HG02943 (cell line): ENCODE measurements around the gene OGFR.

Experiments
- ATAC-seq: cut with Tn5 transposase; IDR thresholded peaks from one replicate; pipeline ENCODE4 v1.9.1; 2021; ENCODE audit warnings: mild to moderate bottlenecking, low read depth, moderate library complexity; ENCODE audit not compliant: unreplicated experiment

Gene OGFR

DNA sequence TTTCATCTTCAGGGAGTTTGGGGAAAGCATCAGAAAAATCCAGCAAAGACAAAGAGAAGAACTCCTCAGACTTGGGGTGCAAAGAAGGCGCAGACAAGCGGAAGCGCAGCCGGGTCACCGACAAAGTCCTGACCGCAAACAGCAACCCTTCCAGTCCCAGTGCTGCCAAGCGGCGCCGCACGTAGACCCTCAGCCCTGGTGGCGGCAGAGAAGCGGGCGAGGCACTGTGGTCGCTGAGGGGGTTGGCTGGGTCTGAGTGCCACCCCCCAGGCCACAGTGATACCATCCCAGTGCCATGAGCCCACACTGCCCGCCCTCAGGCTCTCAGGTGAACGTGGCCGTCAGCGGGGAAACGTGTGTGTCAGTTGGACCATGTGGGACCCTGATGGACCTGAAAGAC is 5.2 kb upstream of the OGFR start:
- ATAC-seq, result no peak

DNA sequence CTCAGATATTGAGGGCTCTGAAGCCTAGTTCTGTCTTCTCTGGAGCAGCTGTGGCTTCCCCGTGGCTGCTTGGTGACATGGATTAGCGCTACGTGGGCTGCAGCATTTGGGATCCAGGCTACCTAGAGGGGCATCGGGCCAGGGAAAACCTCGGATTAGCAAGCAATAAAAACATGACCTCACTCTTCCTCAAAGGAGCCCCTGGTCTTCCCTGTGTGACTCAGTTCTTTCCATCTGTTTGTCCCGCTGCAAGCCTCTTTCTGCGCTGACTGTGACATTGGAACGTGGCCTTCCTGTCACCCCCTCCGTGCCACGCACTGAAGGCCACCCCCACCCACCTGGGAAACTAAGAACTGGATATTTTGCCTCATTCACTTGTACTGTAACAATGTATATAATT is 4.8 kb upstream of the OGFR start:
- no peak for ATAC-seq

DNA sequence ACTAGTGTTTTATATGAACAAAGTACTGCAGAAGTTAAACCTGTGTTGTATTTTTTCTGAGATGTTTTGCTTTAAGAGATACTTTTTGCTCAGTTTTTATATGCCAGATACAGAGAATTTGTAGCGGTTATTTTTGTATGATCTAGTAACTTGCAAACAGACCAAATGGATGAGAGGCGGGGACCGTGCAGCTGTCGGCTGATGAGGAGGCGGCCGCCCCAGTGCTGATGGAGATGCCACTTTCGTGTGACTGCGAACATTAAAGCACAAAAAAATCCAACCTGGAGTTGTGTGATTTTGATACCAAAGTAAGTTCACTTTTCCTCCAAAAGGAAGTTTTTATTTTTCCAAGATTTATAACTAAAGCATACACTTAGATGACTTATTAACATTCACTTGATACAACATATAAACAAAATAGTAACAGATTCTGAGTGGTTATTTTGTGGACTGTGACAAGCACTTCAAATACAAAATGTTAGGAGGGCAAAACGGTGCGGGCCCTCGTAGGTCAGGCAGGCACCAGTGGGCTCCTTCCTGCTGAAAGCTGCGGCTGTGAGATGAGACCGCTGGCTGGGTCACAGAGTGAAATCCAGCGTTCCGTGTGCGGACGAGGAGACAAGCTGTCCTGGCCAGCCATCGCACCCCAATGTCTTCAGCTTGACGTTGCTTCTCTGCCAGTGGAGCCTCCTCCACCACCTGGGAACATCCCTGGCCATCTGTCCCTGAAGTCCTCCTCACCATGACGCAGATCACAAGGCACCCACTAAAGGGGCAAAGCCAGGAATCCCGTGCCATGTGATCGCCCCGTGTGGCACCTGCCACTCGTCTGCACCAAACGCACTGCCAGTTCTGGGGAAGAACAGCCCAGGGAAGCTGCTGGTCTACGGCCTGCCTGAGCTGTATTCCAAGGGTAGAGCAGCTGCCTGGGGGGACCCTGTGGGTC is 4.0 kb upstream of the OGFR start:
- ATAC-seq, result no peak

DNA sequence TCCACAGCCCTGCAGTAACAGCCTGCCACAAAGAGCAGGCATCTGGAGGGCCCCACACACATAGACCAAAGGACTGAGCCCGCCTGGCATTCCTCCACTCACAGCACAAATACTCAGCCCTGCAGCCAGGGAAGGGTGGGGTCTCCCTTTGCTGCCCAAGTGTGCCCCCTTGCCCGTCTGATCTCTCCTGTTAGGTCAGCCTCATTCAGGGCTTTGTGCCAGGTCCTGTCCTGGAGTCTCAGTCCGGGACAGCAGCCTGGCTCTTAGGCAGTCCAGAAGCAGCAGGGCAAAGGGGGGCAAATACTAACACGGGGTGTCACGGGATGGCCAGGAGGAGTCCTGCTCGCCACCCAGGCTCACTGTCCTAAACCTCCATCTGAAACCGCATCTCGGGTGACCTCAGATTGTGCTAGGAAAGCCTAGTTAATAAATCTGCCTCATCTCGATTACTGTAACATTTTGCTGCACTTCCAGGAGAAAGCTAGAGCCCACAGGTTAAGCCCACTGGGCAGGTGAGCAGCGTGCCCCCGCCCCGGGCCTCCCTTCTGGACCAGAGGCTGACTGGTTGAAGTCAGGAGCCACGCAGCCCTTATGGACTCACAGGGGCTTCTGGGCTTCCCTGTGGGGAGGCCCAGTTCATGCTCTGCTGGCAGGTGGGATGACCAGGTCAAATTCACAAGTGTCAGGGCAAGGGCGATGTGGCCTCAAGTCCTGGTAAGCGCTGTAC is 3.2 kb upstream of the OGFR start:
- ATAC-seq, result no peak

DNA sequence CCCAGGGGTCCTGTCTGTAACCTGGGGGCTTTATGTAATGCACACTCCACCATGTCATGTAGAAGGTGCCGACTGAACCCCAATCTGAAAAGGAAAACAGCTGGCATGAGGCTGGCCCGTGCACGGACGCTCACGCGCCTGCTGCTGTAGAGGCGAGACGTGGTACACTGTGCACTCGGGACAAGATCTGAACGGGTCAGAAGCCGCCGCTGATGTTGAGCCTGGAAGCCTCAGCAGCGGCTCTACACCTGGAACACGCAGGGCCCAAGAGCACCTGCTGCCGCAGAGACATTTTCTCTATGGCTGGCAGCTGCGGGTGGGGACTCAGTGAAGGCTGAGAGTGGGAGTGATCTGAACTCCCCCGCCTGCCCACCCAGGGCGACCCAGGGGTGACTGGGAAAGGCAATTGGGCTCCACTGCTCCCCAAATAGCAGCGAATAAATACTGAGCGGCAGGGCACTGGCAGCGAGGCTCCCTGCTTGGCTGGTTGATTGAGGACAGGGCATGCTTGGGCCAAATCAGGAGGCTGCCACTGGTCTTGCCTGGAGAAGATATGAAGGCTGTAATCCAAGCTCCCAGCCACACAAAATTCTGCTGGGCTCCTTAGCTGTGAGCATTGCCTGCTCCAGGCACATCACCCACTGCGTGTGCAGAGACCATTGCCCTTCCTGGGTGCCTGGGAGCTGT is 2.5 kb upstream of the OGFR start:
- no peak for ATAC-seq

DNA sequence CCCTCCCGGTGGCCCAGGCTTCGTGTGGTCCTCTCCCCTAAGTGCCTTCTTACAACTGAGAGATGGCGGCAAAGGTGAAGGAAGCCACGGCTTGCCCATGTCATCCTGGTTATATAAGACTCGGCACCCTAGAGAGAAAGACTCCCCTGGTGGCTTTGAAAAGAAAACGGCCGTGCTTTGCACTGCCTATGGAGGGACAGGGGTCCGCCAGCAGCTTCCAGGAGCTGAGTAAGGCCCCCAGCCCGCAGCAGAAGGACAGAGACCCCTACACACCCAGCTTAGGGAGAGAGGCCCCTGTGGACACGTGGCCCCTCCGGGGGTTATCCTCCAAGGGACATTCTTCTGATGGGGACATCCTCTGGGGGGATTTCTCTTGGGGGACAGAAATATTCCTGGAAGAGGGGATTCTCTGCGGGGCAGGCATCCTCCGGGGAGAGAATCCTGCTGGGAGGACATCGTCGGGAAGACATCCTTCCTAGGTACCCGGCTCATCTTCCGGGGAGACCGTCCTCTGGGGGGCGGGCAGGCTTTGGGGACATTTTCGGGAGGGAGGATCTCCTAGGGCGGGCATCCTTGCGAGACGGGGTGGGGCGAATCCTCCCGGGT is 511 bp upstream of the OGFR start:
- ATAC-seq, result no peak

DNA sequence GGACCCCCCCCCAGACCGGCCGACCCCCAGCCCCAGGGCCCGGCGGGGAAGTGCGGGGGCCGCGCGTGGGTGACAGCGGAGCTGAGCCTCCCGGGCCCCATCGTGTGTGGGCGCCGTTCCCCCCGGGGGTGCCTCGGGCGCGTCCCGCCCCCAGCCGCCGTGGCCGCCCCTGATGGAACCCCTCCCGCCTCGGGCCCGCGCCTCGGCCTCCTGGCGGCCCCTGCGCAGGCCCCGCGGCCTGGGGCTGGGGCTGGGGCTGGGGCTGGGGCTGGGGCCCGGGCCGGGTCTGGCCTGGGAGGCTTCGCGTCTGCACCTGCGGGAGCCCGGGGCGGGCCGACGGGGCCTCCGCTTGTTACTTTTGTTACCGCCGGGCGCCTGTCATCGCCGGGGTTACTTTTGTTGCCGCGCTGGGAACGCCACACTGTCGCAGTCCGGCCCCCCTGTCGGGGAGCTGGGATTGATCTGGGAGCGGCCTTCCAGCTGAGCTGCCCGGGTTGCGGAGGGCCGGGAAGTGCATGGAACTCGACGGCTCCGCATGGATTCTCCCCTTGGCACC is 598 bp downstream of the OGFR start:
- no peak for ATAC-seq

DNA sequence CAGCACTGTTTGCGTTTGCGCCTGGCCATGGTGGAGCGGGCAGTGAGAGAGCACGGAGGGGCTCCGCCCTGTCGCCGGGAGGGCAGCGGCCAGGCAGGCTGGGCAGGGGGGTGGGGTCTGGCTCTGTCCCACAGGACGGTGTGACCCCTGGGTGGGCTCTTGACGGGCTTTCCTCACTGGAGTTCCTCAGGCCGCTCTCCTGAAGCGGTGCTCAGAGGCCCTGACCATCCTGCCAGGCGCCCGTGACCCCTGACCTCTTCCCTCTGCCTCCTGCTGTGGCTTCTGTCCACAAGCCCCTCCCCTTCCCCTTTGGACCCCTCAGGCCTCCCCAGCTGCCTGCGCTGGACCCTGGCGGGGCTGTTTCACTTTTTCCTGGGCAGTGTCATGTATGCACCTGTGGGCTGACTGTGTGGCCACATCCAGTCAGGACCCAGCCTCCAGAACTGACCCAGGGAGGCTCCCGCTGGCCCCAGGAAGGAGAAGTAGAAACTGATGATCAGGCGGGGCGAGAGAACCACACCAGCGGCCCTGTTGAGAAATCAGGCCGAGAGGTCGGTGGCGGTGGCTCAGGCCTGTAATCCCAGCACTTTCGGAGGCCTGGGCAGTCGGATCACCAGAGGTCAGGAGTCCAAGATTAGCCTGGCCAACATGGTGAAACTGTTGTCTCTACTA is 1.2 kb downstream of the OGFR start:
- no peak for ATAC-seq

DNA sequence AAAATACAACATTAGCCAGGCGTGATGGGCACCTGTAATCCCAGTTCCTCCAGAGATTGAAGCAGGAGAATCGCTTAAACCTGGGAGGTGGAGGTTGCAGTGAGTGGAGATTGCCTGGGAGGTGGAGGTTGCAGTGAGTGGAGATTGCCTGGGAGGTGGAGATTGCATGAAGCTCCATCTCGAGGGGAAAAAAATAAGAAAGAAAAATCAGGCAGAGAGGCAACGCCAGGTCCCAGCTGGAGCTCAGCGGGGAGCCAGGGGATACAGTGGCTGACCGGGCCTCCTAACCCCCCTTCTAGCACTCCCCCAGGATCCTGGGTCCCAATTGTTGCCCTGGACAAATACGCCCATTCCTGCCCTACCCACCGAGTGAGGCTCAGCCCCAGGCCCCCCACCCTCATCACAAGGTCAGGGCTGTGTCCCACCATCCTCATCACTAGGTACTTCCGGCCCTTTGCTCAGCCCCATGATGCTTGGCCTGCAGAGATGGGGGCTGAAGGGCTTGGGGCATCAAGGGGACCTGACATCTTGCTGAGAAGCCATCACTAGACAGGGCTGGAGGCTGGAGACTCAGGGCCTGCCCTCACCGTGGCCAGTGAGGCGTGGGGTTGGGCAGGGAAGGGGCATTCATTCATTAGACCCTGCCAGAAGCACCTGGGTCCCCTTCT is 1.9 kb downstream of the OGFR start:
- ATAC-seq, result no peak

DNA sequence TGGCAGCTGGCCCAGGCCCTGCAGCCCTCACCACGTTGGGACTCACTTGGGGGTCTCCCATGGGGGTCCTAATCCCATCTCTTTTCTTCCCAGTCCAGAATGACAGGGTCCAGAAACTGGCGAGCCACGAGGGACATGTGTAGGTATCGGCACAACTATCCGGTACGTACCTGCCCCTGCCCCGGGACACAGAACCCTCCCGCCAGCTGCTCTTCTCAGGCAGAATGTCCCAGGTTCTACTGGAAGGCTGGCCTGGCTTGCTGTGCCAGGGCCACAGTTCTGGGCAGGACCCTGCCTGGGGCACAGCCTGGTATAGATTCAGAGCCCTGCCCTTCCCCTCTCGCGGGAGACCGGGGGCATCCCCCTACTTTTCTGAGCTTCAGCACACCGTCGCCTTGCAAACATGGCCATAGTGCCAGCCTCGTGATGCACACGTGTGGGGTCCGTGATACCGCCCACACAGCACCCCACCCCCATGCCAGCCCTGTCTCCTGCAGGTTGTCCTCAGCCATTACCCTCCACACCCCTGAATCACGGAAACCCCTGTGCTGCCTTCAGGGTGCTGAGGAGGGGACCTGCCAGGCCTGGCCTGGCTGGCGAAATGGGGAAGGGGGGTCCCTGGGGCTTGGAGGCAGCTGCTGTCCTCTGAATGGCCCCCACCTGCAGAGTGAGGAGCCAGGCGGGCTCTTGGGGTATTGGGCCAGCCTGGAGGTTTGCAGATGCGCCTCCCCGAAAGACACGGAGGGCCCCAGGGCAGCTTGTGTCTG is 3.0 kb downstream of the OGFR start:
- no peak for ATAC-seq

DNA sequence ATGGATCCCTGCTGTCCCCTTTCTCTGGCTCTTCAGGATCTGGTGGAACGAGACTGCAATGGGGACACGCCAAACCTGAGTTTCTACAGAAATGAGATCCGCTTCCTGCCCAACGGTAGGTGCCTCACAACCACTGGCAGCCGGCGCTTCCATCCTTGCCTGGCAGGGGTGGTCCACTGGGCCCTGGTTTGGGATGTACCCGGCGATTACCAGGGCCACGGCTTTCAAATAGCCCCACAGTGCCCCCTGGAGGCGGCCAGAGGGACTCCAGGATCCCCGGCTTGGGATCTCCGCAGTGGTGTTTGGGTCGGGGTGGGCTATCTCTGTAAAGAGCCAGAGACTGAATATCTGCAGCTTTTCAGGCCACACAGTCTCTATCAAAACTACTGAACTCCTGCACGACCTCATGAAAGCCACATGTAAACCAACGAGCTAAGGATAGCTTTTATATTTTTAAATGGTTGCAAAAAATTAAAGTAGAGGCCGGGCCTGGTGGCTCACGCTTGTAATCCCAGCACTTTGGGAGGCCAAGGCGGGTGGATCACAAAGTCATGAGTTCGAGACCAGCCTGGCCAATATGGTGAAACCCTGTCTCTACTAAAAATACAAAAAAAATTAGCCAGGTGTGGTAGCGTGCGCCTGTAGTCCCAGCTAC is 3.7 kb downstream of the OGFR start:
- no peak for ATAC-seq

DNA sequence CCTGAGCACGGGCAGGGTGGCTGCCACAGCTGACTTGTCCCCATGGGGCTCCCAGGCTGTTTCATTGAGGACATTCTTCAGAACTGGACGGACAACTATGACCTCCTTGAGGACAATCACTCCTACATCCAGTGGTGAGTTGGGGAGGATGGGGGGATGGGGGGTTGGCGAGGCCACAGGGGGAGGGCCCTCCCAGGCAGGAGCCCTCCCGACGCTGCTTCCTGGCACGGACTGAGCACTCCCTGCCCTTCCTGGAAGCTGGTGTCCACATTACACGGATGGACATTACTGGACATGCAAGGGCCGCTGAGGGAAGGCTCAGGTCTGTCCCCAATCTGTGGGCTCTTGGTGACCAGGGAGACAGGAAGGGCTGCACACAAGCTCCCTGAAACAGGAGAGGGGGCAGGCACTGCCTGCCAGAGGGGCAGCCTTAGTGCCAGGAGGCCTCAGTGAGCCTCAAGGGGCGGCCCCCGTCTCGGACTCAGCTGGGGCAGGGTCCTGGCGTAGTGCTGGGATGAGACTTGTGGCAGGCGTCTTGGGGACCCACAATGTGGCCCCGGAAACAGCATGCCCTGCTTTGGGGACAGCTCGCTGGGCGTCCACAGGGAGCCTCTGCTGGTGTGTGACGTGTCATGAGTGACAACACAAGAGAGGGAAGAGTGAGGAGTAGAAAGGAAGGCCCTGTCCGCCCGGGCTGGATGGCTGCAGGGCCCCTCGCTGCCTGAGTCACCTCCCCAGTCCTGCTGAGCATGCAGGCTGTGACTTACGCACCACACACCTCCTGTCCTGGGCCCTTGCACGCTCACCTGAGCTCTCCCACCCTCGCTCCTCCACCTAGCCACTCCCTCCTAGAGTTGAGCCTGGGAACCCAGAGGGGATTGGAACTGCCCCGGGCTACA is 5.1 kb downstream of the OGFR start:
- no peak for ATAC-seq

DNA sequence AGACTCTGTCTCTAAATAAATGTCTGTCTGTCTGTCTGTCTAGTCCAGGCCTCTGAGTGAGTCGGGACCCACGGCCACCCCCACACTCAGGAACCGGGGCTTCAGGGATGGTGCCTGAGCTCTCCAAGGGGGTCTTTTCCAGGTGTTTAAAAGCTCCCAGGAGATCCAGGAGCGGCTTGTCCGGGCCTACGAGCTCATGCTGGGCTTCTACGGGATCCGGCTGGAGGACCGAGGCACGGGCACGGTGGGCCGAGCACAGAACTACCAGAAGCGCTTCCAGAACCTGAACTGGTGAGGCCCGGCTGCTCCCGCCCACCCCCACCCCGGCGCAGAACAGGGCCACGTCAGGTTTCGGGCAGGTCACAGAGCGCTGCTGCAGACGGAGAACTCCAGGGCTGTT is 6.7 kb downstream of the OGFR start:
- ATAC-seq, result no peak

DNA sequence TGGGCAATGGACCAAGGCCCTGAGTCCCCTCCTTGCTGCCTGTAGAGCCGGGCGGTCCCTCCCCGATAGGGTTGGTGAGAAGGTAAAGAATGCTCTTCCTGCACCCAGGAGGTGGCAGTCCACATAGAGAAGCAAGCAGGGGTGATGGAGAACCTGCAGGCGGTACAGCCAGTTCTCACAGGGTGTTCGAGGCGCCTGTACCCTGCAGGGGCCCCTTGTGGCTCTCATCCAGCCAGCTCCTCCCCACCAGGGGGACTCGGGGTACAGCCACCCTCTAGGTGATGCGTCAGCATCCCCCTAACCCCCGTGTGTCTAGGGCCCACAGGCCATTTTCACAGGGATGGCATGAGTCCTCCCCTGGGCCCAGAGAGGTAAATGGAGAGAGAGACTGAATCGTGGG is 7.1 kb downstream of the OGFR start:
- ATAC-seq, result no peak

DNA sequence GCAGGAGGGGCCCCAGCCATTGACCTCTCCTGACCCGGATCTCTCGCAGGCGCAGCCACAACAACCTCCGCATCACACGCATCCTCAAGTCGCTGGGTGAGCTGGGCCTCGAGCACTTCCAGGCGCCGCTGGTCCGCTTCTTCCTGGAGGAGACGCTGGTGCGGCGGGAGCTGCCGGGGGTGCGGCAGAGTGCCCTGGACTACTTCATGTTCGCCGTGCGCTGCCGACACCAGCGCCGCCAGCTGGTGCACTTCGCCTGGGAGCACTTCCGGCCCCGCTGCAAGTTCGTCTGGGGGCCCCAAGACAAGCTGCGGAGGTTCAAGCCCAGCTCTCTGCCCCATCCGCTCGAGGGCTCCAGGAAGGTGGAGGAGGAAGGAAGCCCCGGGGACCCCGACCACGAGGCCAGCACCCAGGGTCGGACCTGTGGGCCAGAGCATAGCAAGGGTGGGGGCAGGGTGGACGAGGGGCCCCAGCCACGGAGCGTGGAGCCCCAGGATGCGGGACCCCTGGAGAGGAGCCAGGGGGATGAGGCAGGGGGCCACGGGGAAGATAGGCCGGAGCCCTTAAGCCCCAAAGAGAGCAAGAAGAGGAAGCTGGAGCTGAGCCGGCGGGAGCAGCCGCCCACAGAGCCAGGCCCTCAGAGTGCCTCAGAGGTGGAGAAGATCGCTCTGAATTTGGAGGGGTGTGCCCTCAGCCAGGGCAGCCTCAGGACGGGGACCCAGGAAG is 7.7 kb downstream of the OGFR start:
- no peak for ATAC-seq

DNA sequence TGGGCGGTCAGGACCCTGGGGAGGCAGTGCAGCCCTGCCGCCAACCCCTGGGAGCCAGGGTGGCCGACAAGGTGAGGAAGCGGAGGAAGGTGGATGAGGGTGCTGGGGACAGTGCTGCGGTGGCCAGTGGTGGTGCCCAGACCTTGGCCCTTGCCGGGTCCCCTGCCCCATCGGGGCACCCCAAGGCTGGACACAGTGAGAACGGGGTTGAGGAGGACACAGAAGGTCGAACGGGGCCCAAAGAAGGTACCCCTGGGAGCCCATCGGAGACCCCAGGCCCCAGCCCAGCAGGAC is 8.2 kb downstream of the OGFR start:
- ATAC-seq, result no peak

DNA sequence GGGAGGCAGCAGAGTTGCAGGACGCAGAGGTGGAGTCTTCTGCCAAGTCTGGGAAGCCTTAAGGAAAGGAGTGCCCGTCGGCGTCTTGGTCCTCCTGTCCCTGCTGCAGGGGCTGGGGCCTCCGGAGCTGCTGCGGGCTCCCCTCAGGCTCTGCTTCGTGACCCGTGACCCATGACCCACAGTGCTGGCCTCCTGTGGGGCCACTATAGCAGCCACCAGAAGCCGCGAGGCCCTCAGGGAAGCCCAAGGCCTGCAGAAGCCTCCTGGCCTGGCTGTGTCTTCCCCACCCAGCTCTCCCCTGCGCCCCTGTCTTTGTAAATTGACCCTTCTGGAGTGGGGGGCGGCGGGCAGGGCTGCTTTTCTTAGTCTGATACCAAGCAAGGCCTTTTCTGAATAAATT is 9.0 kb downstream of the OGFR start:
- ATAC-seq, result no peak
